Naive thymus-derived CD4-positive, alpha-beta T cell (primary cell): Measurements from ENCODE around the gene SLC36A1. TPM values are rescaled to one million over a fixed set of nuclear protein-coding genes. Genes with fewer than 3 reads are reported as not detected.
"Not testable (repeated sequence)": the region's sequence is repeated elsewhere in the genome, so short reads cannot be mapped to it uniquely, and the experiment has no call there.

ENCODE experiments used
- ATAC-seq: fragments of 150-1000 bp; cut with Tn5 transposase; 2 replicates; pipeline ENCODE4 v1.10.0; 2021; ENCODE audit warnings: mild to moderate bottlenecking, moderate library complexity
- CTCF ChIA-PET: fragments of 350-600 bp; sonication (Branson Sonifier 250); formaldehyde crosslinking; loops from one replicate; lab custom pipeline; 2021; ENCODE audit warnings: antibody characterized with exemption; lab: Charles Lee
- POLR2A ChIA-PET: fragments of 350-600 bp; sonication (Branson Sonifier 250); formaldehyde crosslinking; loops from one replicate; lab custom pipeline; 2021; ENCODE audit warnings: antibody characterized with exemption, inconsistent platforms; lab: Charles Lee
- DNase-seq, 9 donors: peaks; one replicate each; pipeline versions ENCODE4 v3.0.0 to v3.0.0-alpha.2; 2020 to 2022; ENCODE audit warnings: mixed read lengths in 1 of 9
- H3K27ac ChIP-seq: one replicate; pipeline ENCODE4 v1.7.0; 2013; ENCODE audit warnings: mild to moderate bottlenecking, low read depth, low read length, moderate library complexity
- H3K27me3 ChIP-seq, 2 donors: one replicate each; pipeline ENCODE4 v1.7.0; 2013; ENCODE audit warnings: low read length in 2 of 2, mild to moderate bottlenecking in 2 of 2, moderate library complexity in 2 of 2; ENCODE audit not compliant: control insufficient read depth in 2 of 2, insufficient read depth in 2 of 2
- H3K36me3 ChIP-seq, 3 experiments: 1 replicate in 2 of 3; 2 replicates in 1 of 3; pipeline ENCODE4 v1.7.0; 2013; ENCODE audit warnings: low read length in 3 of 3, mild to moderate bottlenecking in 3 of 3, moderate library complexity in 1 of 3; ENCODE audit not compliant: insufficient read depth in 3 of 3, control insufficient read depth in 2 of 3
- H3K4me1 ChIP-seq, 2 donors: one replicate each; pipeline ENCODE4 v1.7.0; 2013; ENCODE audit warnings: low read length in 2 of 2, mild to moderate bottlenecking in 2 of 2, moderate library complexity in 1 of 2; ENCODE audit not compliant: control insufficient read depth in 2 of 2, insufficient read depth in 2 of 2
- H3K4me3 ChIP-seq: 2 replicates; pipeline ENCODE4 v1.7.0; 2013; ENCODE audit warnings: mild to moderate bottlenecking, low read length
- H3K9me3 ChIP-seq, 3 experiments: 1 replicate in 2 of 3; 2 replicates in 1 of 3; pipeline ENCODE4 v1.7.0; 2013; ENCODE audit warnings: low read length in 3 of 3; ENCODE audit not compliant: control insufficient read depth in 2 of 3
- H3K27ac Mint-ChIP-seq, 9 donors: one replicate each; pipeline ENCODE4 v1.8.0; 2020 to 2022; ENCODE audit warnings: mixed read lengths in 9 of 9, mild to moderate bottlenecking in 8 of 9, moderate library complexity in 5 of 9, inconsistent platforms in 2 of 9
- H3K27me3 Mint-ChIP-seq, 5 donors: one replicate each; pipeline ENCODE4 v1.8.0; 2021 to 2022; ENCODE audit warnings: mixed read lengths in 5 of 5, mild to moderate bottlenecking in 1 of 5
- H3K36me3 Mint-ChIP-seq, 5 donors: one replicate each; pipeline ENCODE4 v1.8.0; 2020 to 2022; ENCODE audit warnings: mixed read lengths in 5 of 5, mild to moderate bottlenecking in 3 of 5, inconsistent platforms in 1 of 5
- H3K4me1 Mint-ChIP-seq, 7 donors: one replicate each; pipeline ENCODE4 v1.8.0; 2020 to 2022; ENCODE audit warnings: mixed read lengths in 7 of 7, mild to moderate bottlenecking in 3 of 7, inconsistent platforms in 1 of 7
- H3K4me3 Mint-ChIP-seq, 10 donors: one replicate each; pipeline ENCODE4 v1.8.0; 2020 to 2022; ENCODE audit warnings: mild to moderate bottlenecking in 10 of 10, mixed read lengths in 10 of 10, moderate library complexity in 6 of 10, inconsistent platforms in 2 of 10
- H3K9me3 Mint-ChIP-seq, 11 donors: one replicate each; pipeline ENCODE4 v1.8.0; 2020 to 2022; ENCODE audit warnings: mixed read lengths in 11 of 11, mild to moderate bottlenecking in 4 of 11, inconsistent platforms in 1 of 11, moderate library complexity in 1 of 11
- intact Hi-C, 2 donors: fragments of 100-400 bp; cut with micrococcal nuclease; formaldehyde crosslinking; loops; one replicate each; pipeline ENCODE4 v1.15.1; 2023
- polyA plus RNA-seq, 2 donors: library from polyadenylated mRNA; unstranded; fragments of 300-500 nt; fragmentation: Illumina TruSeq; gene quantifications; one replicate each; pipeline ENCODE4 v1.2.3, GENCODE V29; 2021
- total RNA-seq, 6 experiments: library from RNA in 5 of 6; stranded (reverse) in 5 of 6; gene quantifications; 1 replicate in 5 of 6; 2 replicates in 1 of 6; pipeline ENCODE4 v1.2.3 and lab custom pipeline; 2021 to 2026

The SLC36A1 gene
- total and polyA plus RNA-seq, 7 experiments from 2014 or later, result 0.45 to 16.6 (median 5.1) TPM

DNA sequence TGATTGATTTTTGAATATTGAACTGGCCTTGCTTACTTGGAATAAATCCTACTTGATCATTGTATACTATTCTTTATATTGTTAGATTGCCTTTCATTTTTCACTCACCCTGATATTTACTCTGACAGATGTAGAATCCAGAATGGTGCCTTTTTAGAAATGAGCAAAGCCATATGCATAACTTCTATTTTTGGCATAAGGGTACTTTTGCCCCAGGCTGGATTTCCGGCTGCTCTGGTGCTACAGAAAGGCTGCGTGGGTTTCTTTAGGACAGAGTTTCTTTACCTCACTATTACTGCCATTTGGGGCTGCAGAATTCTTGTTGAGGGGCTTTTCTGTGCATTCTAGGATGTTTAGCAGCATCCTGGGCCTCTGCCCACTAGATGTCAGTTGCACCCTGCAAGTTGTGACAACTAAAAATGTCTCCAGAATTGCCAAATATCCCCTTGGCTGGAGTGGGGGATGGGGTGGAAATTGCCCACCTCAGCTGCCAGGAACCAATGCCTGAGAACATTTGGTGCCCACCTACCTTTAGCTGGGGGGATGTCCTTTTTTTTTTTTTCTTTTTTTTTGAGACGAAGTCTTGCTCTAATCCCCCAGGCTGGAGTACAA lies 50.1 kb downstream of the SLC36A1 start:
- intact Hi-C loops, result no loop called here

DNA sequence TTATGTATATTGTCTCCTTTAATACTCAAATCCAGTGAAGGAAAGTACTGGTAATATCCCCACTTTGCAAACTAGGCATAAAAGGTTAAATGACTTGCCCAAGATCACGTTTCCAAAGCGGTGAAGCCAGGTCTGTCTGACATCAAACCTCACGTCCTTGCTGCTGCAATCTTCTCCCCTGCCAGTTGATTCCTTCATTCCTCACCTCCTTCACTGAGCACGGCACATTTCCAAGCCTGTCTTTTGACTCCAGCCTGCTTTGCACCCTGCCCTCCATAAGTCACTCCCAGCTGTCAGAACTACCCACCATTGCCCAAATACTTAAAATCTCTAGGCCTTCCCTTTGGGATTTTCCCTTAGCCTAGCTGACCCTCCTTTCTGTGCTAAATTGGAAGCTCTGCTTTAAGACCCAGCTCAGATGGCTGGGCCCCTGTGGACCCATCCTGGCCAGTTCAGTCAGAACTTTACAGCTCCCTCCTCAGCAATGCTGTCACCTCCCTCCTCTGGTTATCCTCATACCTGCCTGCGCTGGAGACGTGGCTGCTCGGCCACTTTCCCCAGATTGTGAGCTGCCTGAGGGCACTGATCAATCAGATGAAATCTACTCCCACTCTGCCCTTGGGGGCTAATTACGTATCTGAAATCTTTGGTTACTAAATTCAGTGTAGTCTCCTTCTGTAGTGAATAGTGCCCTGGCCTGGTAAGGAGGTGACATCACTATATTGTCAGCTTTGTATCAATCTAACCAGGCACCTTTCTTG lies 51.2 kb downstream of the SLC36A1 start:
- no peak overlapping the region for H3K4me3 Mint-ChIP-seq
- ChIA-PET CTCF (interaction anchor here (0.7 to 2.9 kb wide), 3 partner anchors 28 to 153 kb away, joined by 3 to 10 read pairs (median 3); partner anchors contain the start of gene SLC36A1), POLR2A (interaction anchor here (1.0 kb wide), 1 partner anchor 50 kb away, joined by 3 read pairs; no protein-coding TSS in a partner anchor)
- ATAC-seq (no peak), DNase-seq (no peak)
- Histone ChIP-seq H3K9me3 (no peaks in the 10 kb centered on the region), H3K36me3 (no peaks in the 10 kb centered on the region), H3K4me3 (no peak overlapping the region), H3K4me1 (no peaks in the 10 kb centered on the region), H3K27ac (no peak overlapping the region), H3K27me3 (no peaks in the 10 kb centered on the region)
- H3K27me3 Mint-ChIP-seq, result no peaks in the 10 kb centered on the region
- no peak overlapping the region for H3K27ac Mint-ChIP-seq
- intact Hi-C loops, result no loop called here
- peaks cover 0 to 5% (median 0%) of the 10 kb centered on the region in 5 donors for H3K36me3 Mint-ChIP-seq
- peaks cover 5 to 6% (median 6%) of the 10 kb centered on the region in 7 donors for H3K4me1 Mint-ChIP-seq
- H3K9me3 Mint-ChIP-seq, result no peaks in the 10 kb centered on the region

More for the DNA sequence above, 50.1 kb downstream of the SLC36A1 start:
- Mint-ChIP-seq H3K27ac (no peak overlapping the region), H3K4me1 (peaks cover 5 to 6% (median 6%) of the 10 kb centered on the region in 7 donors), H3K27me3 (no peaks in the 10 kb centered on the region), H3K4me3 (no peak overlapping the region), H3K9me3 (no peaks in the 10 kb centered on the region), H3K36me3 (peaks cover 0 to 8% (median 0%) of the 10 kb centered on the region in 5 donors)
- DNase-seq (no peak), ATAC-seq (no peak)
- POLR2A ChIA-PET, result no interaction called here
- CTCF ChIA-PET, result interaction anchor here (0.6 to 2.9 kb wide), 2 partner anchors 20 to 50 kb away, joined by 3 to 10 read pairs; partner anchors contain the start of gene SLC36A1
- Histone ChIP-seq H3K4me3 (no peak overlapping the region), H3K4me1 (no peaks in the 10 kb centered on the region), H3K27me3 (no peaks in the 10 kb centered on the region), H3K9me3 (no peaks in the 10 kb centered on the region), H3K27ac (no peak overlapping the region), H3K36me3 (no peaks in the 10 kb centered on the region)

DNA sequence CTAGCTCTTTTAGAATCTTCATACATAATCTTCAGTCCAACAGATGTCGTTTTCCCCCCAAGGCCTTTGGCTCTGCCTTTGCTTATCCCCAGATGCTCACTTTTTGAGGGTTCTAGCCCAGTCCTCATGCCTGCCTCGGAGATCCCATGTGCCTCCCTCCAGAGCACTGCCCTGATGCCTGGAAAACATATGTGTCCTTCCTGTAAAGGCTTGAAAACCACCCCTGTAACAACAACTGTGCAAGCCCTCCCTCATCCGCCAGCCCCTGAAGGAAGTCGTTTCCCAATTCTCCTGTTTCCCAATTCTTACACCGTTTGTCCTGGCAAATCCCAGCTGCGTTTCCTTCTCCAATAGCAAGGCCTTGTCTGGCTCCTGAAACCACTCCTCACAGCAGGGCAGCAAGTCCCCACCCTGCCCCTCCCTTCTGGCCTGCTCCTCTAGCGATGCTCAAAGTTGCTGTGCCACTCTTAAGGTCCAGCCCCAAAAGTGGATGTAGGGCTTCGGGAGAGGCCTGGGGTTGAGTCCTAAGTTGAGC lies 52.2 kb downstream of the SLC36A1 start:
- CTCF ChIA-PET, result interaction anchor here (0.6 to 2.9 kb wide), 2 partner anchors 52 to 540 kb away, joined by 4 to 10 read pairs; partner anchors contain the start of gene SLC36A1
- Histone ChIP-seq H3K36me3 (no peaks in the 10 kb centered on the region), H3K4me3 (no peak overlapping the region), H3K4me1 (no peaks in the 10 kb centered on the region), H3K27ac (no peak overlapping the region), H3K27me3 (no peaks in the 10 kb centered on the region), H3K9me3 (no peaks in the 10 kb centered on the region)
- Mint-ChIP-seq H3K4me1 (peaks cover 5 to 6% (median 6%) of the 10 kb centered on the region in 7 donors), H3K27me3 (no peaks in the 10 kb centered on the region), H3K4me3 (no peak overlapping the region), H3K36me3 (peaks cover 0 to under 1% (median 0%) of the 10 kb centered on the region in 5 donors), H3K27ac (peak overlapping the region in 2 of 9 donors; percentile 17 to 31), H3K9me3 (no peaks in the 10 kb centered on the region)
- POLR2A ChIA-PET, result interaction anchor here (0.6 kb wide), 1 partner anchor 52 kb away, joined by 3 read pairs; the partner anchor contains the start of gene SLC36A1
- intact Hi-C loops, result loop anchor here (1.0 to 2.0 kb wide), 3 partner anchors 52 to 271 kb away; partner anchors contain the start of genes SLC36A1 (in 2 of the 2) and G3BP1 (in 1 of the 2)
- DNase-seq, result no peak
- no peak for ATAC-seq

DNA sequence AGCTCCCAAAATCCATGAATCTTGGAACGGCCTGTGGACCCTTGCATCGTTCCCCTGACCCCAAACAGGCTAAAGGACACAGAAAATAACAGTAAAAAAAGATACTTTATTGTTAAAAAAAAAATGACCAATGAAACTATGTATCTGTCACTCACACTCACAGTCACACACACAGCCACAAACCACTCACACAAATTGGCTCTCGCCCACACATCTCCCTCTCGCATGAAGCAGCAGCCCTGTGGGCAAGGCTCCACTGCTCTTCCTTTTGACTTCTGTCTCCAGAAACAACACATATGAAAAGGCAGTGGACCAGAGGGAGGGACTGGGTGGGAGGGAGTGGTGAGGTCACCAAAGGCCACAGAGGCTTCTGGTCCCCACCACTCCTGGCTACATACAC lies 56.6 kb downstream of the SLC36A1 start:
- Mint-ChIP-seq H3K4me1 (peaks cover 5 to 6% (median 6%) of the 10 kb centered on the region in 7 donors), H3K9me3 (no peaks in the 10 kb centered on the region), H3K27ac (no peak overlapping the region), H3K36me3 (peaks cover 0 to 5% (median 0%) of the 10 kb centered on the region in 5 donors), H3K27me3 (no peaks in the 10 kb centered on the region), H3K4me3 (no peak overlapping the region)
- Histone ChIP-seq H3K36me3 (no peaks in the 10 kb centered on the region), H3K4me1 (no peaks in the 10 kb centered on the region), H3K4me3 (no peak overlapping the region), H3K9me3 (no peaks in the 10 kb centered on the region), H3K27me3 (no peaks in the 10 kb centered on the region), H3K27ac (no peak overlapping the region)
- intact Hi-C loops, result no loop called here
- ChIA-PET CTCF (no interaction called here), POLR2A (no interaction called here)
- DNase-seq (no peak), ATAC-seq (no peak)

DNA sequence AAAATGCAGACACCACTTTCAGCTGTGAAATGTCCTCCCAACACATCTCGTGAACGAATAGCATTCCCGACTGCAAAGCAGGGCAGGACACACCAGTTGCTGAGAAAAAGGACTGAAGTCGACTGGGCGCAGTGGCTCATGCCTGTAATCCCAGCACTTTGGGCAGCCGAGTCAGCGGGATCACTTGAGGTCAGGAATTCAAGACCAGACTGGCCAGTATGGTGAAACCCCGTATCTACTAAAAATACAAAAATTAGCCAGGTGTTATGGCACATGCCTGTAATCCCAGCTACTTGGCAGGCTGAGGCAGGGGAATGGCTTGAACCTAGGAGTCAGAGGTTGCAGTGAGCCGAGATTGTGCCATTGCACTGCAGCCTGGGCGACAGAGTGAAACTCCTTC lies 60.9 kb downstream of the SLC36A1 start:
- H3K27ac Mint-ChIP-seq, POLR2A ChIA-PET, H3K4me1 ChIP-seq, H3K9me3 ChIP-seq, H3K4me3 ChIP-seq, H3K4me1 Mint-ChIP-seq, H3K9me3 Mint-ChIP-seq, CTCF ChIA-PET, ATAC-seq, H3K27ac ChIP-seq, H3K27me3 ChIP-seq, H3K4me3 Mint-ChIP-seq, intact Hi-C loops, H3K27me3 Mint-ChIP-seq, H3K36me3 ChIP-seq, DNase-seq: not testable (repeated sequence)
- H3K36me3 Mint-ChIP-seq, result peaks cover 0 to 11% (median 5%) of the 10 kb centered on the region in 5 donors

DNA sequence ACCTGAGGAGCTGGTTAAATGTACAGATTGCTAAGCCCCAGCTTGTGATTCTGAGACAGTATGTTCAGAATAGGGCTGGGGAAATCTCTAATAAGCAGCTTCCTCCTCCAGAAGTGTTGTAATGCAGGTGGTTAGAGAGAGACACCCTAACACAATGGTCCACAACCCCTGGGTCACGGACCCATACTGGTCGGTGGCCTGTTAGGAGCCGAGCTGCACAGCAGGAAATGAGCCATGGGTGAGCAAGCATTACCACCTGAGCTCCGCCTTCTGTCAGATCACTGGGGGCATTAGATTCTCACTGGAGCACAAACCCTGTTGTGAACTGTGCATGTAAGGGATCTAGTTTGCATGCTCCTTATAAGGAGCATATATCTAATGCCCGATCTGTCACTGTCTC lies 61.8 kb downstream of the SLC36A1 start:
- Histone ChIP-seq H3K27me3 (no peaks in the 10 kb centered on the region), H3K27ac (no peak overlapping the region), H3K36me3 (no peaks in the 10 kb centered on the region), H3K4me3 (no peak overlapping the region), H3K9me3 (no peaks in the 10 kb centered on the region), H3K4me1 (no peaks in the 10 kb centered on the region)
- H3K4me1 Mint-ChIP-seq, result no peaks in the 10 kb centered on the region
- peaks cover 0 to 11% (median 5%) of the 10 kb centered on the region in 5 donors for H3K36me3 Mint-ChIP-seq
- DNase-seq, result no peak
- POLR2A ChIA-PET, result no interaction called here
- CTCF ChIA-PET, result interaction anchor here (0.8 kb wide), 1 partner anchor 142 kb away, joined by 4 read pairs; no protein-coding TSS in a partner anchor
- no peak overlapping the region for H3K4me3 Mint-ChIP-seq
- no peaks in the 10 kb centered on the region for H3K9me3 Mint-ChIP-seq
- no peak for ATAC-seq
- H3K27me3 Mint-ChIP-seq, result no peaks in the 10 kb centered on the region
- no peak overlapping the region for H3K27ac Mint-ChIP-seq
- intact Hi-C loops, result no loop called here
